A549 (cell line): ENCODE measurements around the gene ADAM19. TPM values are rescaled to one million over a fixed set of nuclear protein-coding genes. Genes with fewer than 3 reads are reported as not detected.

Source experiments
- ATAC-seq, 2 experiments: fragments of 200-7000 bp in 1 of 2; fragments of >200 bp in 1 of 2; cut with Nextera tagmentation in 1 of 2; cut with Tn5 transposase in 1 of 2; 3 replicates each; pipeline versions ENCODE4 v1.8.0 to v1.9.1; 2018 to 2020; ENCODE audit warnings: mild to moderate bottlenecking in 1 of 2, moderate library complexity in 1 of 2
- CTCF ChIA-PET: fragments of 300-600 bp; sonication (Branson Sonifier 250); formaldehyde crosslinking; extraction: SDS; loops from one replicate; lab custom pipeline; 2021; ENCODE audit warnings: antibody characterized with exemption, inconsistent platforms; lab: Yijun Ruan, JAX
- POLR2A ChIA-PET: fragments of 350-600 bp; formaldehyde crosslinking; extraction: SDS; loops from one replicate; lab custom pipeline; 2021; ENCODE audit warnings: antibody characterized with exemption, inconsistent platforms; lab: Yijun Ruan, JAX
- DNase-seq, 2 experiments: peaks; one replicate each; pipeline versions ENCODE4 v3.0.0 to v3.0.0-alpha.2; 2011 to 2016; ENCODE audit warnings: low read depth in 1 of 2, low spot score in 1 of 2
- FAIRE-seq: peaks from 2 replicates; lab custom pipeline; 2011; peaks lifted over from hg19 to GRCh38; lab: Jason Lieb, UNC
- H3K27ac ChIP-seq, 2 experiments: fragments of >200 bp; sonication (Bioruptor Twin); formaldehyde crosslinking; 3 replicates each; pipeline ENCODE4 v1.5.1; 2016 to 2017
- H3K4me1 ChIP-seq: fragments of >200 bp; sonication (Bioruptor Twin); formaldehyde crosslinking; 3 replicates; pipeline ENCODE4 v1.6.1; 2016
- H3K4me2 ChIP-seq: fragments of >200 bp; sonication (Bioruptor Twin); formaldehyde crosslinking; 3 replicates; pipeline ENCODE4 v1.6.1; 2016
- H3K4me3 ChIP-seq: fragments of >200 bp; sonication (Bioruptor Twin); formaldehyde crosslinking; 3 replicates; pipeline ENCODE4 v1.5.1; 2016
- H3K9me3 ChIP-seq: fragments of >200 bp; sonication (Bioruptor Twin); formaldehyde crosslinking; 3 replicates; pipeline ENCODE4 v1.6.1; 2016
- BHLHE40 ChIP-seq: IDR thresholded peaks from 2 replicates; pipeline ENCODE4 v1.6.1; 2012; ENCODE audit warnings: low read depth, low read length, inconsistent platforms
- CEBPB ChIP-seq, 2 experiments: fragments of >200 bp in 1 of 2; sonication (Bioruptor Twin) in 1 of 2; formaldehyde crosslinking in 1 of 2; IDR thresholded peaks; 2 replicates each; pipeline ENCODE4 v1.6.1; 2012 to 2016
- CHD4 ChIP-seq: fragments of 200-600 bp; sonication (generic); IDR thresholded peaks from 2 replicates; pipeline ENCODE4 v1.6.1; 2016; ENCODE audit warnings: antibody characterized with exemption, mild to moderate bottlenecking, borderline replicate concordance
- EP300 ChIP-seq, 2 experiments: fragments of >200 bp; sonication (Bioruptor Twin); formaldehyde crosslinking; IDR thresholded peaks; 2 replicates in 1 of 2; 3 replicates in 1 of 2; pipeline ENCODE4 v1.6.1; 2016 to 2017
- FOSL2 ChIP-seq, 2 experiments: fragments of 450-650 bp in 1 of 2; fragments of >200 bp in 1 of 2; sonication (Bioruptor Twin) in 1 of 2; formaldehyde crosslinking; IDR thresholded peaks; 2 replicates each; pipeline versions ENCODE4 v1.5.0 to v1.6.1; 2016 to 2020; ENCODE audit warnings: mild to moderate bottlenecking in 1 of 2, moderate library complexity in 1 of 2
- HEYL ChIP-seq: fragments of 250-450 bp; sonication (Bioruptor Pico); IDR thresholded peaks from 2 replicates; pipeline ENCODE4 v1.8.0; 2021; ENCODE audit warnings: mild to moderate bottlenecking, moderate library complexity
- JUN ChIP-seq, 2 experiments: fragments of >200 bp; sonication (Bioruptor Twin); formaldehyde crosslinking; IDR thresholded peaks; 2 replicates in 1 of 2; 3 replicates in 1 of 2; pipeline ENCODE4 v1.6.1; 2016 to 2017
- JUNB ChIP-seq: fragments of >200 bp; sonication (Bioruptor Twin); formaldehyde crosslinking; IDR thresholded peaks from 2 replicates; pipeline ENCODE4 v1.6.1; 2016
- KDM5A ChIP-seq: fragments of 200-600 bp; sonication (generic); IDR thresholded peaks from 2 replicates; pipeline ENCODE4 v1.6.1; 2016; ENCODE audit warnings: antibody characterized with exemption, mild to moderate bottlenecking
- NR3C1 ChIP-seq: fragments of >200 bp; sonication (Bioruptor Twin); formaldehyde crosslinking; IDR thresholded peaks from 3 replicates; pipeline ENCODE4 v1.6.1; 2017
- POLR2A ChIP-seq: IDR thresholded peaks from 2 replicates; pipeline ENCODE4 v1.6.1; 2012; ENCODE audit warnings: mild to moderate bottlenecking, low read length
- POLR2AphosphoS2 ChIP-seq: conservative IDR thresholded peaks from 2 replicates; pipeline ENCODE4 v1.6.1; 2012; ENCODE audit warnings: low read length, improper control_type of control experiment, inconsistent platforms
- RAD21 ChIP-seq, 2 experiments: fragments of >200 bp in 1 of 2; sonication (Bioruptor Twin) in 1 of 2; formaldehyde crosslinking in 1 of 2; IDR thresholded peaks in 1 of 2; conservative IDR thresholded peaks in 1 of 2; 2 replicates in 1 of 2; 3 replicates in 1 of 2; pipeline ENCODE4 v1.6.1; 2012 to 2018; ENCODE audit warnings: inconsistent platforms in 1 of 2
- RFX5 ChIP-seq: fragments of 450-650 bp; IDR thresholded peaks from 2 replicates; pipeline ENCODE4 v1.7.1; 2014; ENCODE audit warnings: antibody characterized with exemption, mild to moderate bottlenecking, moderate library complexity
- SMC3 ChIP-seq: fragments of >200 bp; sonication (Bioruptor Twin); formaldehyde crosslinking; IDR thresholded peaks from 3 replicates; pipeline ENCODE4 v1.6.1; 2018; ENCODE audit warnings: inconsistent platforms
- USF2 ChIP-seq: fragments of 450-650 bp; IDR thresholded peaks from 2 replicates; pipeline ENCODE4 v1.6.1; 2014; ENCODE audit warnings: antibody characterized with exemption
- ZC3H11A ChIP-seq: fragments of 450-650 bp; IDR thresholded peaks from 2 replicates; pipeline ENCODE4 v1.6.1; 2014; ENCODE audit warnings: antibody characterized with exemption, mild to moderate bottlenecking
- ZNF302 ChIP-seq: fragments of 250-450 bp; sonication (Bioruptor Pico); IDR thresholded peaks from 2 replicates; pipeline ENCODE4 v1.9.0; 2021; ENCODE audit warnings: inconsistent platforms, mild to moderate bottlenecking, moderate library complexity
- WGBS: methylation state at CpG from one replicate; pipeline ENCODE4 v1.1.6; 2017; ENCODE audit errors: missing lambda C conversion rate; 5-methylcytosine and 5-hydroxymethylcytosine counted together
- polyA plus RNA-seq, 4 experiments: library from polyadenylated mRNA; depleted of rRNA in 3 of 4; stranded (reverse); fragments of >200 nt; fragmentation: RNase III in 1 of 4; extraction: RNeasy Plus Mini Kit Qiagen cat#74134 plus additional on column Dnase treatment in 1 of 4; gene quantifications; 2 replicates in 3 of 4; 3 replicates in 1 of 4; pipeline ENCODE4 v1.2.3, GENCODE V29; 2011 to 2017
- TF ChIP-seq, protein P1 (sequence below): fragments of 250-450 bp; sonication (Bioruptor Pico); IDR thresholded peaks from 2 replicates; pipeline ENCODE4 v1.5.0; 2020; ENCODE audit warnings: low read depth, mild to moderate bottlenecking, moderate library complexity
- TF ChIP-seq, protein P2 (sequence below): fragments of >200 bp; sonication (Bioruptor Twin); formaldehyde crosslinking; IDR thresholded peaks from 3 replicates; pipeline ENCODE4 v1.5.1; 2016

The ADAM19 gene
- polyA plus RNA-seq, 2 of the 4 experiments (the other 2 are of a cell fraction): 7.7 to 15.2 TPM

DNA sequence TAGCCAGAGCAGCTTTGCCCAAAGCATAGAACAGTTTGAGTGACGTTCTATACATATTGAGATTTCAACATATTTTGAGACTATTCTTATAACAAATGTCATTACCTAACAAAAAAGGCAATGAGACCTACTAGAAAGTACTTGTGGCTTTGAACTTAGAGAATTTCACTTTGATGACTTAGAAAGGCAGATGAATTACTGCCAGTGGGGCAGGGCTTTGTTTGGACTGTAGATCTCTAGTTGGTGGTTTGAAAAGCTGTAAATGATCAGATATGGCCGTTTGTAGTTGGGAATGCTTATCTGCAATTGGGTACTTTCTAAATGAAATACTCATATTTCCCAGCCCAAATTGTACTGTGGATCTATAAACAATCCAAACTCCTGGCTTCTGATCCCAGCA, 48.6 kb upstream of the ADAM19 start (continued):
- TF ChIP-seq KDM5A (no peak), JUNB (no peak)
- TF ChIP-seq, protein P1, sequence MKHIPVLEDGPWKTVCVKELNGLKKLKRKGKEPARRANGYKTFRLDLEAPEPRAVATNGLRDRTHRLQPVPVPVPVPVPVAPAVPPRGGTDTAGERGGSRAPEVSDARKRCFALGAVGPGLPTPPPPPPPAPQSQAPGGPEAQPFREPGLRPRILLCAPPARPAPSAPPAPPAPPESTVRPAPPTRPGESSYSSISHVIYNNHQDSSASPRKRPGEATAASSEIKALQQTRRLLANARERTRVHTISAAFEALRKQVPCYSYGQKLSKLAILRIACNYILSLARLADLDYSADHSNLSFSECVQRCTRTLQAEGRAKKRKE (CRISPR knock-in tag): no peak

- H3K4me2 ChIP-seq: no peak overlapping the region
- ChIA-PET POLR2A (no interaction called here), CTCF (no interaction called here)
- no peak for ATAC-seq
- DNase-seq: no peak
- no peak for TF ChIP-seq RAD21 (conservative IDR thresholded peaks at IDR 0.05 in 1 of 2, IDR thresholded peaks at IDR 0.05 in 1 of 2)
- no peak for TF ChIP-seq USF2
- no peak for TF ChIP-seq ZNF302 (CRISPR knock-in tag)
- TF ChIP-seq EP300 (IDR thresholded peaks at IDR 0.05): no peak
- no peak for FAIRE-seq
- H3K9me3 ChIP-seq: no peaks in the 10 kb centered on the region
- H3K4me1 ChIP-seq: no peaks in the 10 kb centered on the region
- H3K4me3 ChIP-seq: no peak overlapping the region
- no peak overlapping the region for H3K27ac ChIP-seq
Observed at GRCh38 chr5:157620776-157621175, 45.2 kb upstream of the ADAM19 start.

GRCh38 chr5:157618191-157618765, 42.7 kb upstream of the ADAM19 start:
- ATAC-seq: no peak
- TF ChIP-seq USF2 (no peak), CEBPB (IDR thresholded peaks at IDR 0.05) (no peak), SMC3 (no peak), POLR2A (no peak), CHD4 (no peak), JUN (IDR thresholded peaks at IDR 0.05) (no peak), BHLHE40 (no peak), NR3C1 (no peak), HEYL (no peak), POLR2AphosphoS2 (no peak), RAD21 (conservative IDR thresholded peaks at IDR 0.05 in 1 of 2, IDR thresholded peaks at IDR 0.05 in 1 of 2) (no peak), RFX5 (no peak), FOSL2 (IDR thresholded peaks at IDR 0.05) (no peak), FOSL2 (CRISPR knock-in tag; IDR thresholded peaks at IDR 0.05) (no peak), ZC3H11A (no peak)
- TF ChIP-seq, protein P2, sequence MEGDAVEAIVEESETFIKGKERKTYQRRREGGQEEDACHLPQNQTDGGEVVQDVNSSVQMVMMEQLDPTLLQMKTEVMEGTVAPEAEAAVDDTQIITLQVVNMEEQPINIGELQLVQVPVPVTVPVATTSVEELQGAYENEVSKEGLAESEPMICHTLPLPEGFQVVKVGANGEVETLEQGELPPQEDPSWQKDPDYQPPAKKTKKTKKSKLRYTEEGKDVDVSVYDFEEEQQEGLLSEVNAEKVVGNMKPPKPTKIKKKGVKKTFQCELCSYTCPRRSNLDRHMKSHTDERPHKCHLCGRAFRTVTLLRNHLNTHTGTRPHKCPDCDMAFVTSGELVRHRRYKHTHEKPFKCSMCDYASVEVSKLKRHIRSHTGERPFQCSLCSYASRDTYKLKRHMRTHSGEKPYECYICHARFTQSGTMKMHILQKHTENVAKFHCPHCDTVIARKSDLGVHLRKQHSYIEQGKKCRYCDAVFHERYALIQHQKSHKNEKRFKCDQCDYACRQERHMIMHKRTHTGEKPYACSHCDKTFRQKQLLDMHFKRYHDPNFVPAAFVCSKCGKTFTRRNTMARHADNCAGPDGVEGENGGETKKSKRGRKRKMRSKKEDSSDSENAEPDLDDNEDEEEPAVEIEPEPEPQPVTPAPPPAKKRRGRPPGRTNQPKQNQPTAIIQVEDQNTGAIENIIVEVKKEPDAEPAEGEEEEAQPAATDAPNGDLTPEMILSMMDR: no peak
- DNase-seq: no peak
- Histone ChIP-seq H3K4me1 (no peaks in the 10 kb centered on the region), H3K4me2 (no peak overlapping the region), H3K9me3 (no peaks in the 10 kb centered on the region), H3K27ac (no peak overlapping the region), H3K4me3 (no peak overlapping the region)
- 82% methylated on average over 8 of the region's 8 CpGs for WGBS
- CTCF ChIA-PET: interaction anchor here (0.6 to 1.2 kb wide), 3 partner anchors 11 to 125 kb away, joined by 3 read pairs; partner anchors contain the start of gene LSM11
- POLR2A ChIA-PET: no interaction called here
- FAIRE-seq: no peak
